Transverse colon (tissue), 4 donors: ENCODE results near the gene TBC1D2B. TPM values are rescaled to one million over a fixed set of nuclear protein-coding genes. Genes with fewer than 3 reads are reported as not detected.
"Not testable (repeated sequence)": the region's sequence is repeated elsewhere in the genome, so short reads cannot be mapped to it uniquely, and the experiment has no call there.

ENCODE experiments used
- DNase-seq: peaks from one replicate; pipeline ENCODE4 v3.0.0-alpha.2; 2019
- H3K27ac ChIP-seq, 4 donors: fragments of 200-600 bp; sonication (generic); 2 replicates each; pipeline ENCODE4 v1.5.1; 2016 to 2018; ENCODE audit warnings: inconsistent platforms in 4 of 4
- H3K27me3 ChIP-seq: fragments of 200-600 bp; sonication (generic); 2 replicates; pipeline ENCODE4 v1.5.1; 2017; ENCODE audit warnings: inconsistent platforms
- H3K36me3 ChIP-seq, 4 donors: fragments of 200-600 bp; sonication (generic); 2 replicates each; pipeline ENCODE4 v1.5.1; 2017 to 2019; ENCODE audit warnings: inconsistent platforms in 4 of 4
- H3K4me1 ChIP-seq, 4 donors: fragments of 200-600 bp; sonication (generic); 2 replicates each; pipeline ENCODE4 v1.5.1; 2017 to 2020; ENCODE audit warnings: inconsistent platforms in 4 of 4
- H3K4me3 ChIP-seq, 4 donors: fragments of 200-600 bp; sonication (generic); 1 replicate in 1 of 4; 2 replicates in 3 of 4; pipeline versions ENCODE4 v1.5.1 to v1.6.1; 2017 to 2019; ENCODE audit warnings: inconsistent platforms in 4 of 4
- H3K9me3 ChIP-seq, 2 donors: fragments of 200-600 bp; sonication (generic); 2 replicates each; pipeline ENCODE4 v1.5.1; 2017 to 2019; ENCODE audit warnings: inconsistent platforms in 2 of 2
- EP300 ChIP-seq: sonication (generic); formaldehyde crosslinking; IDR thresholded peaks from one replicate; pipeline ENCODE4 v1.6.1; 2017; ENCODE audit warnings: antibody characterized with exemption, low read depth
- POLR2A ChIP-seq: fragments of 450-650 bp; IDR thresholded peaks from one replicate; pipeline ENCODE4 v1.6.1; 2016; ENCODE audit warnings: antibody characterized with exemption, mild to moderate bottlenecking, moderate library complexity
- POLR2AphosphoS5 ChIP-seq, 3 donors: sonication (generic); formaldehyde crosslinking; IDR thresholded peaks; one replicate each; pipeline ENCODE4 v1.6.1; 2016; ENCODE audit warnings: antibody characterized with exemption in 3 of 3
- WGBS, 2 donors: methylation state at CpG; one replicate each; pipeline ENCODE4 v1.1.5; 2018; ENCODE audit warnings: low coverage in 1 of 2; 5-methylcytosine and 5-hydroxymethylcytosine counted together
- in situ Hi-C, 4 donors: fragments of 200-750 bp; cut with MboI; loops; one replicate each; pipeline versions ENCODE4 v1.15.0 to v1.15.1; 2017; ENCODE audit warnings: low sequenced_read_pairs in 3 of 4, low pct_ligation_motif_present in 1 of 4, low pct_unique_long_range_greater_than_20kb in 1 of 4
- intact Hi-C: fragments of 100-400 bp; cut with DNase I; formaldehyde crosslinking; loops from one replicate; pipeline ENCODE4 v1.15.1; 2023; ENCODE audit warnings: low total_unique reads
- total RNA-seq, 4 donors: library from RNA; depleted of rRNA; stranded (reverse); fragments of >200 nt; gene quantifications; one replicate each; pipeline ENCODE4 v1.1.0, GENCODE V29; 2016
- TF ChIP-seq, protein P1 (sequence below), 5 experiments: fragments of 200-600 bp in 3 of 5; fragments of 450-650 bp in 2 of 5; sonication (generic) in 3 of 5; IDR thresholded peaks; 1 replicate in 2 of 5; 2 replicates in 3 of 5; pipeline ENCODE4 v1.5.1; 2016 to 2017; ENCODE audit warnings: antibody characterized with exemption in 5 of 5, inconsistent platforms in 3 of 5, mild to moderate bottlenecking in 2 of 5, moderate library complexity in 1 of 5

The TBC1D2B gene
- total RNA-seq, 4 donors from 2014 or later = 40.4 to 62.6 (median 53.8) TPM

DNA sequence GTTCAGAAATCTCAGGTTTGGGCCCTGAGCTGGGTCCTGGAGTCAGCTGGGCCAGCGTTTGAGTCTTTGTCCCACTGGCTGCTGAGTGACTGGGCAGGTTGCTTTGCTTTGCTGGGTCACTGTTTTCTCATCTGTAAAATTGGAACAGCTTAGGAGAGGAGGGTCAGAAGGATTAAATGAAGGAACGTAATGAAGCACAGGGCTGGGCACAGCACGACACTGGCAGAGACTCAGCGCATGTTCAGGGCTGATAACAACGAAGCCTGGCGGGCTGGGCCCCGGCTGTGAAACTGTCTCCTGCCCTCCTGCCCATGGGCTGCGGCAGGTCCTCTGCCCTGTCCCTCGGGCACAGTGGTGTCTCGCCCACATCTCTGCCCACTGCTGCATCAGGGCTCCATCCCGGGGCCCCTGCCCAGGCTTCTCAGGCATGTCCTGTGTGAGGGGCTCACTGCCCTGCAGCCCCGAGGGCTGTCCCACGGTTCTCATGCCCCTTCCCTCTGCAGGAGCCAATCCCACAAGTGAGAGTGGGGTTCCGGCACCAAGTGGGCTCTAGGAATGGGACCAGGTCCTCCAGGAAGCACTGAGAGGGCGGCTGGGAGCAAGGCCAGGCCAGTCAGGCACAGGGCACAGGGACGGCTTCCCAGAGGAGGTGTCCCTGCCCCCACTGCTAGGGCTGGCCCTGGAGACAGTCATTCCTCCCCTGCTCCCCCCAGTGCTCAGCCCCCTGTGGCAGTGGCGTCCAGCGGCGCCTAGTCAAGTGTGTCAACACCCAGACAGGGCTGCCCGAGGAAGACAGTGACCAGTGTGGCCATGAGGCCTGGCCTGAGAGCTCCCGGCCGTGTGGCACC lies 88.0 kb downstream of the TBC1D2B start:
- peaks cover 16 to 51% (median 26%) of the 10 kb centered on the region in 4 donors for H3K4me1 ChIP-seq
- no peaks in the 10 kb centered on the region for H3K36me3 ChIP-seq
- intact Hi-C loops (no loop called here), in situ Hi-C loops (no loop called here)
- peak overlapping the region in 1 of 4 donors; percentile 85 for H3K27ac ChIP-seq
- DNase-seq = no peak
- TF ChIP-seq POLR2A (no peak), POLR2AphosphoS5 (IDR thresholded peaks at IDR 0.05) (no peak), EP300 (no peak)
- TF ChIP-seq, protein P1, sequence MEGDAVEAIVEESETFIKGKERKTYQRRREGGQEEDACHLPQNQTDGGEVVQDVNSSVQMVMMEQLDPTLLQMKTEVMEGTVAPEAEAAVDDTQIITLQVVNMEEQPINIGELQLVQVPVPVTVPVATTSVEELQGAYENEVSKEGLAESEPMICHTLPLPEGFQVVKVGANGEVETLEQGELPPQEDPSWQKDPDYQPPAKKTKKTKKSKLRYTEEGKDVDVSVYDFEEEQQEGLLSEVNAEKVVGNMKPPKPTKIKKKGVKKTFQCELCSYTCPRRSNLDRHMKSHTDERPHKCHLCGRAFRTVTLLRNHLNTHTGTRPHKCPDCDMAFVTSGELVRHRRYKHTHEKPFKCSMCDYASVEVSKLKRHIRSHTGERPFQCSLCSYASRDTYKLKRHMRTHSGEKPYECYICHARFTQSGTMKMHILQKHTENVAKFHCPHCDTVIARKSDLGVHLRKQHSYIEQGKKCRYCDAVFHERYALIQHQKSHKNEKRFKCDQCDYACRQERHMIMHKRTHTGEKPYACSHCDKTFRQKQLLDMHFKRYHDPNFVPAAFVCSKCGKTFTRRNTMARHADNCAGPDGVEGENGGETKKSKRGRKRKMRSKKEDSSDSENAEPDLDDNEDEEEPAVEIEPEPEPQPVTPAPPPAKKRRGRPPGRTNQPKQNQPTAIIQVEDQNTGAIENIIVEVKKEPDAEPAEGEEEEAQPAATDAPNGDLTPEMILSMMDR (IDR thresholded peaks at IDR 0.05) = no peak
- no peaks in the 10 kb centered on the region for H3K9me3 ChIP-seq
- H3K4me3 ChIP-seq = no peak overlapping the region
- 58% methylated on average over 16 of the region's 22 CpGs; no CpG with 5 or more reads in 1 of the 2 donors for WGBS, 2 donors
- H3K27me3 ChIP-seq = no peaks in the 10 kb centered on the region

DNA sequence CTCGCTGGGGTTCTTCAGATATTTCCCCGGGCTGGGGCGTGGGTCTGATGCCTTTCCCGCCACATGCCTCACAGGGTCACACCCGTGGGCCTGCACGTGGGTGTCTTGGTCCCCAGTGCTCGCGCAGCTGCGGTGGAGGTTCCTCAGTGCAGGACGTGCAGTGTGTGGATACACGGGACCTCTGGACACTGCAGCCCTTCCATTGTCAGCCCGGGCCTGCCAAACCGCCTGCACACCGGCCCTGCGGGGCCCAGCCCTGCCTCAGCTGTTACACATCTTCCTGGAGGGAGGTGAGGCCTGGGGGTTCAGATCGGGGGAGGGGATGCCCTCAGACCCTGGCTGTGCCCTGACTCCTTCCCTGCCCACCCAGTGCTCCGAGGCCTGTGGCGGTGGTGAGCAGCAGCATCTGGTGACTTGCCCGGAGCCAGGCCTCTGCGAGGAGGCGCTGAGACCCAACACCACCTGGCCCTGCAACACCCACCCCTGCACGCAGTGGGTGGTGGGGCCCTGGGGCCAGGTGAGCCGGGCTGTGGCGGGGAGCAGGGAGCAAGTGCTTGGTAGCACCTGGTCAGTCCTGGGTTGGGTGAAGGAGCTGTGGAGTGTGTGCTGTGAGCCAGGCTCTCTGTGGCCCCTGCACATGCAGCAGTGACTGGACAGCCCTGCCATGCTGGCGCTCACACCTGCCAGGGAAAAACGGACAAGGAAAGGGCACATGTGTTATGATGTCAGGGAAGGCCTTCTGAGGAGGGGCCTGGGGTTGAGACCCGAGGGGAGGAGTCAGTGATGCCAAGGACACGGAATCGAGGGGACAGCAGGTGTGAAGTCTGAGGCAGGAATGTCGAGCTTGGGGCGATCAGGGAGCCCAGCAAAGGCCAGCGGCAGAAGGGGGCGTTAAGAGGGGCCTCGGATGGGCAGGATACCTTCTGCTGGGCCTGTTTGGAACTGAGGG lies 88.9 kb downstream of the TBC1D2B start:
- WGBS, 2 donors = 77 to 80% methylated on average over 1 to 23 of the region's 34 CpGs
- in situ Hi-C loops (no loop called here), intact Hi-C loops (no loop called here)
- Histone ChIP-seq H3K9me3 (no peaks in the 10 kb centered on the region), H3K4me3 (no peak overlapping the region), H3K27ac (no peak overlapping the region), H3K27me3 (no peaks in the 10 kb centered on the region), H3K36me3 (no peaks in the 10 kb centered on the region), H3K4me1 (peaks cover 14 to 42% (median 19%) of the 10 kb centered on the region in 4 donors)
- no peak for DNase-seq
- TF ChIP-seq, protein P1 (IDR thresholded peaks at IDR 0.05) = no peak
- TF ChIP-seq POLR2A (no peak), POLR2AphosphoS5 (IDR thresholded peaks at IDR 0.05) (no peak), EP300 (no peak)

DNA sequence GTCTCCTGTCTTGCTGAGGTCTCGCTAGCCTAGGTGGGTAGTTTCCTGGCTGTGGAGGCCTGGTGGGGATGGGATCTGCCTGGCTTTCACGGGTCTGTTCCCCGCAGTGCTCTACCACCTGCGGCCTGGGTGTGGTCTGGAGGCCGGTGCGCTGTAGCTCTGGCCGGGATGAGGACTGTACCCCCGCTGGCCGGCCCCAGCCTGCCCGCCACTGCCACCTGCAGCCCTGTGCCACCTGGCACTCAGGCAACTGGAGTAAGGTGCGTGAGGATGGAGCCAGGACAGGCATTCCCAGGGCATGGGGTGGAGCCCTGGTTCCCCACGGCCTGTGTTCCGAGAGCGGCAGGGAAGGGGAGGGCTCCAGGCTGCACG lies 89.8 kb downstream of the TBC1D2B start:
- intact Hi-C loops, in situ Hi-C loops, H3K36me3 ChIP-seq, H3K27ac ChIP-seq, H3K9me3 ChIP-seq, DNase-seq, H3K4me3 ChIP-seq, H3K27me3 ChIP-seq: not testable (repeated sequence)
- 40% methylated on average over 11 of the region's 15 CpGs; no CpG with 5 or more reads in 1 of the 2 donors for WGBS, 2 donors
- H3K4me1 ChIP-seq = peaks cover 10 to 37% (median 17%) of the 10 kb centered on the region in 4 donors

DNA sequence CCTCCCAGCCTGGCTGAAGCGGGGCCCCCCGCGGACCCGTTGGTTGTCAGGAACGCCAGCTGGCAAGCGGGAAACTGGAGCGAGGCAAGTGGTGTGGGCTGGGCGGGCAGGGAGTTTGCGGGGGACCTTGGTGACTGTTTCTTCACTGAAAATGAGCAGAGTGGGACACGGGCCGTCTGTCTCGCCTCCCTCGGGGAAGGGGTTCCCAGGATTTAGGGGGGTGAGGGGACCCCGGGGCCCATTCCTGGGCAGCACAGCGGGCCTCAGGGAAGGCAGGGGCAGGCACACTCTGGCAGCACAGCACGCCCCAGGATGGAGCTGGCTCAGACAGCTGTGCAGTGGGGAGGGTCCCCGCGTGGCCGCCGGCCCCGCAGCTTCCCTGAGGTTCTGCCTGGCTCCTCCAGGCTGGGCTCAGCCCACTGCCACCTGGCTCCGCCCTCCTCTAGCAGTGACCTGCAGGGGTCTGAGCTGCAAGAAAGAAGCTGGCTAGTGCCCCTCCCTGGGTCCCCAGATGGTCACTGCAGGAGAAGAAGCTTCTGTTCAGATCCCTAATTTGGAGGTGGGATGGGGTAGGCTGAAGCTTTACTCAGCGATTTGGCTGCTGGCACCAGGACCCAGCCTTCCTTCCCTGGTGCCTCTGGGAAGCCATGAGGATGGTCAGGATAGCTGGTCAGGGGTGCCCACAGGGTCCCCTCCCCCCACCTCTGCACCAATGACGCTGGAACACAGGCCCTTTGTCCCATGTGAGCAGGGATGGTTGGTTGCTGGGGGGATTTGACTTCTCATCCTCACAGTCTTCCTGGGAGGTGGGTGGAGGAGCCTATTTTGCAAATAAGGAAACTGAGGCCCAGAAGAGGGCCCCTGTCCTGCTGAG lies 90.4 kb downstream of the TBC1D2B start:
- 30 to 57% methylated on average over 4 to 24 of the region's 24 CpGs for WGBS, 2 donors
- in situ Hi-C loops = no loop called here
- no peaks in the 10 kb centered on the region for H3K27me3 ChIP-seq
- no peaks in the 10 kb centered on the region for H3K9me3 ChIP-seq
- intact Hi-C loops = no loop called here
- peaks cover 10 to 34% (median 14%) of the 10 kb centered on the region in 4 donors for H3K4me1 ChIP-seq
- H3K27ac ChIP-seq = no peak overlapping the region
- no peak for DNase-seq
- H3K4me3 ChIP-seq = no peak overlapping the region
- TF ChIP-seq EP300 (no peak), POLR2AphosphoS5 (IDR thresholded peaks at IDR 0.05) (no peak), POLR2A (no peak)
- TF ChIP-seq, protein P1 (IDR thresholded peaks at IDR 0.05) = no peak
- no peaks in the 10 kb centered on the region for H3K36me3 ChIP-seq
